Fibroblast of villous mesenchyme (primary cell): ENCODE results near the gene C18orf54. TPM values are rescaled to one million over a fixed set of nuclear protein-coding genes. Genes with fewer than 3 reads are reported as not detected.

ENCODE experiments used
- small RNA-seq: library from RNA; depleted of rRNA; stranded (forward); fragments of <200 nt; gene quantifications from one replicate; pipeline ENCODE3, GENCODE V24; 2012
- total RNA-seq: library from RNA; depleted of rRNA; stranded (reverse); fragments of >200 nt; gene quantifications from 2 replicates; pipeline ENCODE4 v1.2.3, GENCODE V29; 2012

C18orf54 gene
- total RNA-seq, 1 donor: 6.0 TPM

Small RNAs within 50 kb of the gene (small RNA-seq; reads per million reads assigned to genes)
- not detected for gene SNRPGP2

Other genes starting within 250 kb of the C18orf54 start
- 24.5 and 35.8 TPM in 2 replicates for gene MBD2, start 133.2 kb upstream of the C18orf54 start, total RNA-seq
- gene POLI, start 88.4 kb upstream of the C18orf54 start, total RNA-seq: 29.3 and 31.5 TPM in 2 replicates
- gene STARD6, start within 50 bp of the C18orf54 start, total RNA-seq: 0.43 TPM in 1 of 2 replicates, not detected in the other
- gene DYNAP, start 233.3 kb downstream of the C18orf54 start, total RNA-seq: not detected in 2 replicates